ENCODE data around the gene VSIG4.

GRCh38 chrX:66013194-66013816 lies 26.6 kb downstream of the VSIG4 start:
- TF ChIP-seq RAD21 (IDR thresholded peaks at IDR 0.05; ENCODE audit: insufficient read depth, low read depth, low read length) (no peak), NFYB (IDR thresholded peaks at IDR 0.05; ENCODE audit: insufficient read depth, low read depth, low read length) (no peak), ZNF24 (IDR thresholded peaks at IDR 0.05) (no peak), CEBPB (IDR thresholded peaks at IDR 0.05; ENCODE audit: borderline replicate concordance in 1 of 2, low read depth in 2 of 2, low read length in 2 of 2) (0 out of 4 replicates have a peak, but pooled peaks of 1 of the 2 experiments have one; percentile 67), CTCF (IDR thresholded peaks at IDR 0.05 in 2 of 3, conservative IDR thresholded peaks at IDR 0.05 in 1 of 3; ENCODE audit: control insufficient read depth in 2 of 3, extremely low read depth in 1 of 3, insufficient read depth in 1 of 3, low read depth in 3 of 3, low read length in 3 of 3) (no peak), POLR2AphosphoS5 (IDR thresholded peaks at IDR 0.05; ENCODE audit: low read length) (no peak), USF2 (IDR thresholded peaks at IDR 0.05; ENCODE audit: borderline replicate concordance, low read depth, low read length) (no peak)

Data from GM12878 (cell line).